Neural progenitor cell (in vitro differentiated cells): ENCODE measurements around the gene RRAGD. TPM values are rescaled to one million over a fixed set of nuclear protein-coding genes. Genes with fewer than 3 reads are reported as not detected.

ENCODE experiments used
- DNase-seq: peaks from one replicate; pipeline ENCODE4 v3.0.0-alpha.2; 2016; ENCODE audit warnings: low spot score
- H2AFZ ChIP-seq: fragments of 200-600 bp; sonication (generic); replicated peaks from 2 replicates; pipeline ENCODE4 v1.6.1; 2016; ENCODE audit warnings: antibody characterized with exemption
- H3F3A ChIP-seq: fragments of 200-600 bp; sonication (generic); 2 replicates; pipeline ENCODE4 v1.6.1; 2016; ENCODE audit warnings: antibody characterized with exemption, low read depth
- H3K27ac ChIP-seq: fragments of 200-600 bp; sonication (generic); 2 replicates; pipeline ENCODE4 v1.5.1; 2016; ENCODE audit warnings: mild to moderate bottlenecking
- H3K27me3 ChIP-seq: fragments of 200-600 bp; sonication (generic); 2 replicates; pipeline ENCODE4 v1.6.1; 2016; ENCODE audit warnings: mild to moderate bottlenecking, moderate library complexity
- H3K36me3 ChIP-seq: fragments of 200-600 bp; sonication (generic); 2 replicates; pipeline ENCODE4 v1.5.1; 2016
- H3K4me1 ChIP-seq: fragments of 200-600 bp; sonication (generic); 2 replicates; pipeline ENCODE4 v1.6.1; 2016; ENCODE audit warnings: mixed run types
- H3K4me2 ChIP-seq: fragments of 200-600 bp; sonication (generic); 2 replicates; pipeline ENCODE4 v1.6.1; 2016
- H3K4me3 ChIP-seq: fragments of 200-600 bp; sonication (generic); 2 replicates; pipeline ENCODE4 v1.5.1; 2016
- H3K79me2 ChIP-seq: fragments of 200-600 bp; sonication (generic); 2 replicates; pipeline ENCODE4 v1.6.1; 2016; ENCODE audit warnings: low read depth
- H3K9ac ChIP-seq: fragments of 200-600 bp; sonication (generic); 2 replicates; pipeline ENCODE4 v1.6.1; 2016
- H3K9me3 ChIP-seq: fragments of 200-600 bp; sonication (generic); 2 replicates; pipeline ENCODE4 v1.5.1; 2016; ENCODE audit warnings: low read depth
- H4K20me1 ChIP-seq: fragments of 200-600 bp; sonication (generic); 2 replicates; pipeline ENCODE4 v1.6.1; 2016; ENCODE audit warnings: low read depth
- H3K27ac Mint-ChIP-seq: 3 replicates; pipeline ENCODE4 v1.8.0; 2021; ENCODE audit warnings: mixed read lengths
- H3K27me3 Mint-ChIP-seq: 2 replicates; pipeline ENCODE4 v1.8.0; 2022; ENCODE audit warnings: low read depth, mild to moderate bottlenecking, inconsistent platforms, moderate library complexity, mixed read lengths; ENCODE audit not compliant: insufficient read depth
- H3K36me3 Mint-ChIP-seq: 3 replicates; pipeline ENCODE4 v1.8.0; 2021; ENCODE audit warnings: mixed read lengths
- H3K4me1 Mint-ChIP-seq: 3 replicates; pipeline ENCODE4 v1.8.0; 2021; ENCODE audit warnings: mixed read lengths
- H3K4me3 Mint-ChIP-seq: 3 replicates; pipeline ENCODE4 v1.8.0; 2021; ENCODE audit warnings: mild to moderate bottlenecking, moderate library complexity, mixed read lengths
- H3K9me3 Mint-ChIP-seq: 3 replicates; pipeline ENCODE4 v1.8.0; 2020; ENCODE audit warnings: mixed read lengths
- CTCF ChIP-seq: fragments of 200-600 bp; sonication (generic); IDR thresholded peaks from 2 replicates; pipeline ENCODE4 v1.5.1; 2017; ENCODE audit warnings: antibody characterized with exemption, mild to moderate bottlenecking
- EZH2 ChIP-seq: fragments of 200-600 bp; sonication (generic); IDR thresholded peaks from 2 replicates; pipeline ENCODE4 v1.6.1; 2017; ENCODE audit warnings: antibody characterized with exemption, mild to moderate bottlenecking, moderate library complexity
- EZH2phosphoT487 ChIP-seq: fragments of 200-600 bp; sonication (generic); IDR thresholded peaks from 2 replicates; pipeline ENCODE4 v1.6.1; 2017; ENCODE audit warnings: antibody characterized with exemption
- total RNA-seq: library from RNA; depleted of rRNA; stranded (reverse); fragments of >200 nt; gene quantifications from 2 replicates; pipeline ENCODE4 v1.2.3, GENCODE V29; 2015; ENCODE audit warnings: low replicate concordance

Gene RRAGD
- total RNA-seq, 1 donor from 2014 or later = 20.7 TPM

- TF ChIP-seq CTCF (peak; percentile 97), EZH2phosphoT487 (no peak)
- Histone ChIP-seq H3K36me3 (no peaks in the 10 kb centered on the region), H3K4me2 (no peak overlapping the region), H3K4me3 (no peak overlapping the region), H3K9me3 (no peaks in the 10 kb centered on the region), H3K79me2 (no peaks in the 10 kb centered on the region), H3K27ac (no peak overlapping the region), H2AFZ (no peak overlapping the region), H3K4me1 (no peaks in the 10 kb centered on the region), H3K9ac (no peak overlapping the region), H3K27me3 (no peaks in the 10 kb centered on the region), H3F3A (peaks cover 15% of the 10 kb centered on the region), H4K20me1 (no peaks in the 10 kb centered on the region)
- Mint-ChIP-seq H3K4me3 (no peak overlapping the region), H3K36me3 (no peaks in the 10 kb centered on the region), H3K4me1 (peaks cover 10% of the 10 kb centered on the region), H3K9me3 (no peaks in the 10 kb centered on the region), H3K27me3 (peaks cover 2% of the 10 kb centered on the region), H3K27ac (no peak overlapping the region)
- DNase-seq = peak; percentile 81
Measured at GRCh38 chr6:89368107-89368506, 44.0 kb downstream of the RRAGD start.

- Mint-ChIP-seq H3K36me3 (peaks cover 3% of the 10 kb centered on the region), H3K4me1 (peaks cover 8% of the 10 kb centered on the region), H3K27me3 (peaks cover 2% of the 10 kb centered on the region), H3K4me3 (no peak overlapping the region), H3K27ac (no peak overlapping the region), H3K9me3 (no peaks in the 10 kb centered on the region)
- Histone ChIP-seq H4K20me1 (no peaks in the 10 kb centered on the region), H3K4me3 (no peak overlapping the region), H3K9me3 (no peaks in the 10 kb centered on the region), H2AFZ (no peak overlapping the region), H3K4me1 (peaks cover 3% of the 10 kb centered on the region), H3K4me2 (no peak overlapping the region), H3K9ac (no peak overlapping the region), H3F3A (peaks cover 12% of the 10 kb centered on the region), H3K27ac (no peak overlapping the region), H3K36me3 (no peaks in the 10 kb centered on the region), H3K27me3 (no peaks in the 10 kb centered on the region), H3K79me2 (no peaks in the 10 kb centered on the region)
- TF ChIP-seq EZH2 (no peak), CTCF (no peak), EZH2phosphoT487 (no peak)
- no peak for DNase-seq
Measured at GRCh38 chr6:89364586-89364985, 47.5 kb downstream of the RRAGD start.

GRCh38 chr6:89361171-89361570 lies 50.9 kb downstream of the RRAGD start:
- no peak overlapping the region for H2AFZ ChIP-seq
- no peak overlapping the region for H3K4me2 ChIP-seq
- no peak overlapping the region for H3K27ac Mint-ChIP-seq
- H3K27ac ChIP-seq = no peak overlapping the region
- no peaks in the 10 kb centered on the region for H3K27me3 Mint-ChIP-seq
- H3K4me1 Mint-ChIP-seq = peaks cover 5% of the 10 kb centered on the region
- H3K9ac ChIP-seq = no peak overlapping the region
- peaks cover 13% of the 10 kb centered on the region for H3K4me1 ChIP-seq
- H3K36me3 ChIP-seq = no peaks in the 10 kb centered on the region
- no peaks in the 10 kb centered on the region for H3K9me3 ChIP-seq
- H4K20me1 ChIP-seq = no peaks in the 10 kb centered on the region
- H3K27me3 ChIP-seq = no peaks in the 10 kb centered on the region
- H3F3A ChIP-seq = peaks cover 10% of the 10 kb centered on the region
- no peaks in the 10 kb centered on the region for H3K79me2 ChIP-seq
- H3K36me3 Mint-ChIP-seq = peaks cover 3% of the 10 kb centered on the region
- TF ChIP-seq CTCF (no peak), EZH2 (no peak), EZH2phosphoT487 (no peak)
- DNase-seq = no peak
- no peak overlapping the region for H3K4me3 ChIP-seq
- H3K9me3 Mint-ChIP-seq = no peaks in the 10 kb centered on the region
- no peak overlapping the region for H3K4me3 Mint-ChIP-seq
